Measurements from ENCODE around the gene HOXC9.

GRCh38 chr12:53976823-53977595 is 23.0 kb upstream of the HOXC9 start:
- TF ChIP-seq, protein P1, sequence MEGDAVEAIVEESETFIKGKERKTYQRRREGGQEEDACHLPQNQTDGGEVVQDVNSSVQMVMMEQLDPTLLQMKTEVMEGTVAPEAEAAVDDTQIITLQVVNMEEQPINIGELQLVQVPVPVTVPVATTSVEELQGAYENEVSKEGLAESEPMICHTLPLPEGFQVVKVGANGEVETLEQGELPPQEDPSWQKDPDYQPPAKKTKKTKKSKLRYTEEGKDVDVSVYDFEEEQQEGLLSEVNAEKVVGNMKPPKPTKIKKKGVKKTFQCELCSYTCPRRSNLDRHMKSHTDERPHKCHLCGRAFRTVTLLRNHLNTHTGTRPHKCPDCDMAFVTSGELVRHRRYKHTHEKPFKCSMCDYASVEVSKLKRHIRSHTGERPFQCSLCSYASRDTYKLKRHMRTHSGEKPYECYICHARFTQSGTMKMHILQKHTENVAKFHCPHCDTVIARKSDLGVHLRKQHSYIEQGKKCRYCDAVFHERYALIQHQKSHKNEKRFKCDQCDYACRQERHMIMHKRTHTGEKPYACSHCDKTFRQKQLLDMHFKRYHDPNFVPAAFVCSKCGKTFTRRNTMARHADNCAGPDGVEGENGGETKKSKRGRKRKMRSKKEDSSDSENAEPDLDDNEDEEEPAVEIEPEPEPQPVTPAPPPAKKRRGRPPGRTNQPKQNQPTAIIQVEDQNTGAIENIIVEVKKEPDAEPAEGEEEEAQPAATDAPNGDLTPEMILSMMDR (IDR thresholded peaks at IDR 0.05; ENCODE audit: insufficient read depth, low read length, poor library complexity, severe bottlenecking) = no peak
- TF ChIP-seq EZH2phosphoT487 (conservative IDR thresholded peaks at IDR 0.05; ENCODE audit: low read length) = no peak
